ENCODE data around the gene SLX4IP.

The SLX4IP gene

DNA sequence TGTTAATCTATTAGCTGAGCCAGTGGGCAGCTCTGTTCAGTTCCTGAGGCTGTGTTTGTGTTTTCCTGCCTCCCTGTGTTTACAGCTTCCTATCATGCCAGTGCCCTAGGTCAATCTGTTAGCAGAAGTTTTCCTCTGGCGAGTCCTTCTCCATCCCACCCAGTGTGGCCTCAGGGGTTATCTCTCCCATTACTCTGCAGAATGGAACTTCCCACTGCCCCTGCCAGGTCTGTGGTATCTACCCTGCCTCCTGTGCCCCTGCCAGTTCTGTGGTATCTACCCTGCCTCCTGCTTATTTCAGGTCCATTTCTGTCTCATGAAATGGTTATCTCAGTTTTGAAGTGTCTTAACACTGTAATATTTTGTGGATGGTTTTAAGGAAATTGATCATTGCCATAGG lies 63.1 kb downstream of the SLX4IP start:
- no peak for DNase-seq

DNA sequence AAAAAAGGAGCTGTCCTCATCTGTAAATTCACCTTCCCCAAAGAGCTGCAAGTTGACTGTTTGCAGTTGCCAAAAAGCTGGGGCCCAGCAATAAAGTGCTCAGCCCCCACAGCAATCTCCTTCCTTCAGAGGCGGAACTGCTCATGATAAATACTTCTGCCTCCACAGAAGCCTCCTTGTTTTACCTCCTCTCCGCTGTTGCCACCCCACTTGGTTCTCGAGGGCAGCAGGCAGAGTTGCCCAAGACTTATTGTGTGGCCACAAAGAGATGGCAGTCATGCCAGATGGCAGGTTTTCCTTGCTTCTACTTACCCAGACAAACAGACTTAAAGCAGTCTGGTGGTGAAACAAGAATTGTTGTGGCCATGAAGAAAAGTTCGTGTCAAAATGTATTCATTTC lies 66.3 kb downstream of the SLX4IP start:
- DNase-seq = peak; percentile 54

DNA sequence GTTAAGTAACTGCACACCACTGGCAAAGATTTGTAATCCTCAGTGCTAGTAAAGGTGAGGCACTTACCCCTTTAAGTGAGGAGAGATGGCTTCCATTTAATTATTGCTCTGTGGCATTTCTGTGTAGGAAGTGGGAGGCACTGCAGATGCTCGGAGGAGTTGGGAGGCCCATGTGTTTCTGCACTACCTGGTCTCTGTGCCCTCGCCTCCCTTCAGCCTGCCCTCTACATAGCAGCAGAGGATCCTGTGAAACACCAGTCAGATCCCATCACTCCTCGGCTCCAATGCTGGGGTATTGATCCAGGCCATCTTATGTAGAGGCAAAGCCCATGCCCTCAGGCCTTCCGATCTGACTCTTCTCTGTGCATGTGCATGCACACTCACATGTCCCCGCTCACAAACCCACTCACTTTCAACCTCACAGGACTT lies 67.0 kb downstream of the SLX4IP start:
- DNase-seq = no peak

DNA sequence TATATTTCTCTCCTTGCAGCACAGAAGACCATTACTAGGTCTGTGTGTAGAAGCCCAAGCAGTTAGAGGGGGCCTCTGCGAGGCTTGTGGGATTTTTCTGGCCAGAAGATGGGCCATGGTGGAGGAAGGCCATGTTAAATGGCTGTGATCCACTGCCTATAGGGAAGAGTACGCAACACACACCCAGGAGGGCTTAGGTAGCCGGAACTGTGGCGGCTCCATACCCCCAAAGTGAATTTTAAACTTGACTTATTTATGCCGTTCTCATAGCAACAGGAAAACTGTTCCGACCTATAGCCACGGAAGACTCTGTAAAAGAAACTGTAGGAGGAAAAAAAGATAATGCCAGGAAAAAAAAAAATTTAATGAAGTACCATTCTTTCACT lies 69.5 kb downstream of the SLX4IP start:
- DNase-seq = peak; percentile 48

DNA sequence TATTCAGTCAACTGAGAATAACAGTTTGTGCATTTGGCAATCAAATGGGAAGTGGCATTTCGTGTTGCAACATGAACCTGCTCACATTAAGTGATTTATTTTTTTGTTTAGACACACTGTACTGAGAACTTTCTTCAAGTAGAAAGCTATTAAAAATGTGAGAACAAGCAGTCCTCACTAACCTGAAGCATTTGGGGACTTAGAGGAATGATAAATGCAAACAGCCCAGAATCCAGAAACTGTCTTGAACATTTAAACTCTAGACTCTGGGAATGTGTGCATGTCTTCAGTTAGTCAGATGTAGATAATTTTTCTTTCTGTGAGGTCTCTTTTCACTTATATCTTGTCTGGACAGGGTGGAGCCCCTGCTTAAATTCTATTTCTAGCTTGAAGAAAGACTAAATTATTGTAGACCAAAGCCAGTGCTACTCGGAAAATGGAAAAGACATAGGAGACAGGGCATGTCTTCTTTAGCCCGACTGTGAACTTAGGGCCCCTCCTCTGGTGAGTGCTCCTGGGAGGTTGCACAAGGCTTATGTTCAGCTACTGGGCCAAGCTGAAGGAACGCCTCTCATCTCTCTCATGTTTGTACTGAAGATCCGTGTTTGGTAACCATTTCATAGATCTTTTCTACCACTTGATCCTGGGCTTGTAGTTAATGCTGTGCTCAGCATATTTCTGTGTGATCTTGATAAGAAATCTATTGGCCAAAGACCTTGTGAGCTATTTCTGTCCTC lies 70.1 kb downstream of the SLX4IP start:
- DNase-seq = no peak

DNA sequence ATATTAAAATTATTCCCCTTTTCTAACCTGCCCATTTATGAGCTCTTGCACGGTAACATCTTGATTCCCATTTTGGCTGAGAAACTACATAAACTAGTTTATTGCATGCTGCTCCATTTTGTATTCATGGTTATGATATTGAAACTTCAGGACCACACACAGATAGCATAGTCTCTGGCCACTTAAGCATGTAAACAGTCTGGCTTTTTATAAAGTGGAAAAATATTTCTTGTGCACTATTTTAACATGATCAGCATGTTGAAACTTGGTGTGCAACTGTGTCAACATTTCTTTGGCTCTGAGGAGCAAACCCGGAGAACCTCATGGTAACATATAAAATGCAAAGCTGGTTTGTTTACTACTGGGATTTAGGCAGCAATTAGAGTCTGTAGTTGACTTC lies 70.7 kb downstream of the SLX4IP start:
- no peak for DNase-seq

DNA sequence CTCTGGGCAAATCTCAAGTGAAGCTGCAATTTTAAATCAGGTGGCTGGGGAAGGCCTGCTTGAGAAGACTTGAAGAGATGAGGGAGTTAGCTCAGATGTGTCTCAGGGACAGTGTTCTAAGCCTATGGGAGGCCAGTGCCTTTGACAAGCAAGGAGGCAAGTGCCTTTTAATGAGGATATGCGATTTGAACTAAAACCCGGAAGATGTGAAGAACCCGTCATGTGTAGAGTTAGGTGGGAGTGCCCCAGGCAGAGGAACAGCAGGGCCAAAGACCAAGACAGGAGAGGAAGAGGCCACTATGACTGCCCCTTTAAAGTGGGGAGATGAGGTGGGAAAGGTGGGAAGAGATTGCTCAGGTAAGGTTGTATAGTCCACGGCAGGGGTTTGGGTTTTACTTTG lies 71.9 kb downstream of the SLX4IP start:
- no peak for DNase-seq

DNA sequence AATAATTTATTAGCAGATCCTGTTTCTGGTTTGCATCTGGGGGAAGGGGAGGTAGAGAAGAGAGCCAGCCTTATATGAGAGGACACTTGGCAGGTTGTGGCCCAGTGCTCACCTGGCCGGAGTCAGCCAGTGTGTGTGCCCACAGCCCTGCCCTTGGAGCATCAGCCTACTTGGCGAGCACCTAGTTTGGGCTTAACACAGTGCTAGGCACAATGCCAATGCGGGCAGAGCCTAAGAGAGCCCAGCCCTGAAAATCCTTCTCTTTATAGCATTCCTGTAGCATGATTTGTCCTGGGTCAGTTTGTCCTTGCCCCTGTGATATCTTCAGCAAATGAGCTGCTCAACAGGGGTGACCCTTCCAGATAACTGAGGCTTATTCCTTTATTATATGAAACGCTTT lies 73.0 kb downstream of the SLX4IP start:
- no peak for DNase-seq

DNA sequence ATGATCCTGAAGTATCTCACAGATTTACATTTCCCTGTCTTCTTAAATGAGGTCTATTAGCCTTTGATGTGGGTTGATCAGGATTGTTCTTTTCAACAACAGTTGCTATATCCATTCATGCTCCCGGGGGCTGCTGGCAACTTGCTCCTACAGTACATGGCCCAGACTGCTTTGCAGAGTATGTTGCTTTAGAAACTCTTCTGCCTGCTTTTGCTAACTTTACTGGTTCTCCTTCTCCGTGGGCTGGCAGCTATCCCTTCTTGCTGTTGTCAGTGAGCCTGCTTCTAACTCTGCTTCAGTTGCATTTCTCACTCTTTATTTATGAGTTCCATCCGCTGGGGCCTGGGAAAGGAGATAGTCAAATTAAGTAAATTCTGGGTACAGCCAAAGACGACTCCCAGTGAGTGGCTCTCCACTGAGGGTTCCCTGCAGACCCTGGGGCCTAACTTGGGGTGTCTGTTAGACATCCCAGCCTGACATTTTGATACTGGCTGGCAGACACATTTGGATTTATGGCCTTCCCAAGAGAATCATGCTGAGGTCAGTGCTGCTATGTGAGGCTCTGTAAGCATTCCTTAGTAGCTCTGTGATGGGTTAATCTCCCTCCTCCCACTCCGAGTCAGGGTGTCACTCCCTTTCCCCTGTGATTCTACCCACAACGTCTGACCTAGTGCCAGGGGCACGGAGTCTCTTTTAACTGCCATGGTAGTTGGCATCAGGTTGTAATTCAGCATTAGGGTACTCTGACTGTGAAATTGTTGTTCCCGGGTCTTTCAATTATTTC lies 73.6 kb downstream of the SLX4IP start:
- no peak for DNase-seq

DNA sequence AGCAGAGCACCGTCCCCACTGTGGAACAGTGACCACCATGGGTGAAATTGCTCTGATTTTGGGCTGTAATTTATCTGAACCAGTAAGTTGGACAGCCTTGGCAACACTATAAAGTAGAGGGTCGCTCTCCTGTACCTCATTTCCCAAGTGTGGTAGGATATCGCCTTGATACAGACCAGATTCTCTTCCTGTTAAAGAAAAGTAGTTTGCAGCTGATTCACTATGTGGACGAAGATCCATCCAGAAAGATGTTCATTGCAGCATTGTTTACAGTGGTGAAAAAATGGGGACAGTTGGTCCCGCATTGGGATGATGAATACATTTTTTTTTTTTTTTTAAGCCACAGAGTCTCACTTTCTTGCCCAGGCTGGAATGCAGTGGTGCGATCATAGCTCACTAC lies 74.3 kb downstream of the SLX4IP start:
- no peak for DNase-seq

DNA sequence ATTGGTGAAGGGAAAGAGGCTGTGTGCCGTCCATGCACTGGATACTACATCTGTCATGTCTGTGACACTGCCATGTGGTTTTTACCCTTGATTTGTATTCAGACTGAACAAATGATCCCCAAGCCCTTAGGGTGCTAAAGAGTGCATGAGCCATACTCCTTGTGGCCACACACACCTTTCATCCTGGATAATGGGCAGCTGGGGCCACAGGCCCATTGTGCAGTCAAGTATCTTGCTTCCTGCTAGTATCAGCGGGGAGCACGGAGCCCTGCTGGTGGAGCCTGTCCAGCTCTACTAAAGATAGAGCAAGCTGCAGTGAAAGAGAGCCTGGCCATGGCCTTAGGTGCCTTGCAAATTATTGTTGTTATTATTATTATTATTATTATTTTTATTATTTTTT lies 75.1 kb downstream of the SLX4IP start:
- no peak for DNase-seq

DNA sequence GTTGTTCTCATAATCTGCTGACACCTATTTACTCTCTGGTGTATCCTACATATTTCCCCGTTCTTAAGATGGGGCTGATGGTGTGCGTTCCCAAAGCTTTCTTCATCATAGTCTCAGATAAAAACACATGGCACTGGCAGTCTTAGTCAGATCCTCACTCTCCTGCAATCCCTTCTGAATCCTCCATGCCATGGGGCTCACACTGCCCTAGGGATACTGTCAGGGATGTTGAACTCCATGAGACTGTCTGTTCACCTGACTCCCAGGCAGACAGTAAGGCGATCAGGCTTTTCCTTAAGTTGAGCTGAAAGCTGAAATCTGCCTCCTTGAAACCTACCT lies 76.0 kb downstream of the SLX4IP start:
- no peak for DNase-seq

DNA sequence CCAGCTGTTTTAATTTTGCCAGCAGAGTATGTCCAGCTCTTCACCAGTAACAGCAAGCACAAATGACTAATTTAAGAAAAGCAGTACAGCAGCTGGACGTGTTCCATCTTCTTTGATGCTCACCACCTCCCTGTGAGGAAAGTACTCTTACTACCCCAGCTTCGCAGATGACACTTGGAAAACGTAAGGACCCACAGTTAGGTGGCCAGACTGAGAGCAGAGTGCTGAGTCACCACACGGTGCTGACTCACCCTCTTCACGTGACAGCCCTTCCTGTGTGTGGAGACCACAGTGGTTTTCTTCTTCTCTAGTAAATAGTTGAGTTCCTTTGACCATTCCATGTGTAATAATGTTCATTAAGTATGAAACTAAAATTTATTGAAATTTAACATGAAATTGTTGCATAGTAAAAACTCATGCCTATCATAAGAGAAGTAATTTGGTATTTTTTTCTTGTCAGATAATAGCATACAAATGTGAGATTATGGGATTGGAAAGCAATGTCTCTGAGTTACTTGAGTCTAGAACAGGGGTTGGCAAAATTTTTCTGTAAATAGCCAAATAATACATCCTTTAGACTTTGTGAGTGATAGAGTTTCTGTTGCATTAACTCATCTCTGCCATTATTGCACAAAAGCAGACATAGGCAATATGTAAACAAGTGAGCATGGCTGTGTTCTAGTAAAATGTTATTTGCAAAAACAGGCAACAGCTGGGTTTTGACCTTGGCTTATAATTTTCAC lies 76.6 kb downstream of the SLX4IP start:
- DNase-seq = peak; percentile 77

DNA sequence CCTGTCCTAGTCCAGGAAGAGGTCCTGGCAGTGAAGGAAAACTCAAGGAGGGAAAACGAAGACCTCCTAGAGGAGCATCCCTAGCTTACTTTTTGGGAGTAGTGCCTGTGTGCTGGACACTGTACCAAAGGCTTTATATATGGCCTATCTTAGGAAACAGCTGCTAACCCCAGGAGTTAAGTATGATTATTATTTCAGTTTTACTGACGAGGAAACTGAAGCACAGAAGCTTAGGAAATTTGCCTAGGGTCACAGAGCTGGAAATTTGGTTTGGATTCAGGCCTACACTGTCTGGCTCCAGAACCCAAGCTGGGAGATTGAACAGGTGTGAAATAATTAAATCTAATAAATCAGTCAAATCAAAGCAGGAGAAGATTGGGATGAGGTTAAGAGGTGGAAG lies 78.0 kb downstream of the SLX4IP start:
- no peak for DNase-seq

DNA sequence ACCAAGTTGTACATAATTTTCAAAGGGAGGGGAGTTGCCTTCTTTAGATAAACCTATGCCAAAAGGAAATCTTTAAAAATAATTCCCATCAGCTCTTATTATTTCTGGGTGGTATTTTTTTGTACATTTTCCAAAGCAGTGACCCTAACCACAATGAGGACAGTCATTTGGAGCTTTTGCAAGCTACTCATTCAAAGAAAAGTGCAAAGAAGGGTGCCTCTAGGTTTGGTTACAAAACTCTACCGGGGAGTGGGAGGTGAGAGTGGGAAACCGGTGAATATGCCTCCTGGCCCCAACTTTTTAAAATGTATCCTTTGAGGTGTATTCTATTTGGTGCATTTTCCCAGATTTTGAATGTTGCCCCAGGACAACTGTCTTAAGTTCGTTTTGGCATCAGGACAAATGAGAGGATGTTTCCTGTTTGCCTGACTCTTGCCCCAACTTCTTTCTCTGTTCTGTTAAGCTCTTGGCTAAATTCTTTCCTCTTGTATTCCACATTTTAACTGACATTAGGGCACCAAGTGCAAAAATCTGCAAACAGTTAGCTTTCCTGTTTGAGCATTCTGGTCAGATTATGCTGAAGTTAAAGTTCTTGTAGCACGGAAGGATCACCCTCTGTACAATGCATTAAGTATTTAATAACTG lies 78.9 kb downstream of the SLX4IP start:
- DNase-seq = no peak

DNA sequence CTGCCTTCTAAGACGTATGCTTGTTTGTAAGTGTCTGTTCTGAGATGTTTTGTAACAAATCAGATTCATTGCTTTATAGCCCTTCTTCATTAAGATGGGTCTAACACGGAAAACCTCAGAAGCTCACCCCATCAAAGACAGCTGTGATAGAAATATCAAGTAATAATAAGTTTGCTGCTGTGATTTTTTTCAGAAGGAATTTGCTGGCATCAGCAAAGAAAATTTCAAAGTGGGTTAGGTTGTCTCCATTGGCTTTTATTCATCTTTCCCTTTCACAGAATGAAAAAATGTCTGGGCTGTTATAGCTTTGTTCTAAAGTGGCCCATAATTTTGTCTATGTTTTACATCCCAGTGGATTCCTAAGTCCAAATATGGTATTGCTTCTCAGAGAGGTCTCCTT lies 81.4 kb downstream of the SLX4IP start:
- no peak for DNase-seq

DNA sequence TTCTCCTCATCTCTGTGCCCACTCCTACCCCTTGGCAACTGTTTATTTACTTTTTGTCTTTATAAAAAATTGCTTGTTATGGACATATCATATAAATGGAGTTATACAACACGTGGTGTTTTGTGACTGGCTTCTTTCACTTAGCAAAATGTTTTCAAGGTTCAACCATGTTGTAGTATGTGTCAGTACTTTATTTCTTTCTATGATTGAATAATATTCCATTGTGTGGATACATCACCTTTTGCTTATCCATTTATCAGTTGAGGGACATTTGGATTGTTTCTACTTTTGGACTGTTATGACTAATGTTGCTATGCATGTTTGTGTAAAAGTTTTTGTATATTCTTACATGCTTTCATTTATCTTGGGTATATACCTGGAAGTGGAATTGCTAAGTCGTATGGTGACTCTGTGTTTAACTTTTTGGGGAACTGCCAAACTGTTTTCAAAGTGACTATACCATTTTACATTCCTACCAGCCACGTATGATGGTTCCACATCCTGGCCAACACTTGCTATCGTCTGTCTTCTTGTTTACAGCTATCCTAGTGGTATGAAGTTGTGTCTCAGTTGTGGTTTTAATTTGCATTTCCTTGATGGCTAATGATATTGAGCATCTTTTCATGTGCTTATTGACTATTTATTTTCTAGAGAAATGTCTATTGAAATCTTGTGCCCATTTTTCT lies 84.4 kb downstream of the SLX4IP start:
- DNase-seq = no peak

DNA sequence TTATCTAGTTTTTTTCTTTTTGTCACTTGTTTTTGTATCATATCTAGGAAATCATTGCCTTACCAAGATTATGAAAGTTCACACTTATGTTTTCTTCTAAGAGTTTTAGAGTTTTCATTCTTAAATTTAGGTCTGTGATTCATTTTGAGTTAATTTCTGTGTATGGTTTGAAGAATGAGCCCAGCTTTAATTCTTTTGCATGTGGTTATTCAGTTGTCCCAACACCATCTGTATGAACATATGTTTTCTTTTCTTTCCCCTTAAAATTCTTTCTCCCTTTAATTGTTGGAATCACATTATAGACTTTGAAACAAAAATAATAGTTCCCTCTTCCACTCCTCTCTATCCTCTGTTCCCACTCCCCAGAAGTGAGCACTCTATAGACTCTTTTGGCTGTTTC lies 85.4 kb downstream of the SLX4IP start:
- no peak for DNase-seq

DNA sequence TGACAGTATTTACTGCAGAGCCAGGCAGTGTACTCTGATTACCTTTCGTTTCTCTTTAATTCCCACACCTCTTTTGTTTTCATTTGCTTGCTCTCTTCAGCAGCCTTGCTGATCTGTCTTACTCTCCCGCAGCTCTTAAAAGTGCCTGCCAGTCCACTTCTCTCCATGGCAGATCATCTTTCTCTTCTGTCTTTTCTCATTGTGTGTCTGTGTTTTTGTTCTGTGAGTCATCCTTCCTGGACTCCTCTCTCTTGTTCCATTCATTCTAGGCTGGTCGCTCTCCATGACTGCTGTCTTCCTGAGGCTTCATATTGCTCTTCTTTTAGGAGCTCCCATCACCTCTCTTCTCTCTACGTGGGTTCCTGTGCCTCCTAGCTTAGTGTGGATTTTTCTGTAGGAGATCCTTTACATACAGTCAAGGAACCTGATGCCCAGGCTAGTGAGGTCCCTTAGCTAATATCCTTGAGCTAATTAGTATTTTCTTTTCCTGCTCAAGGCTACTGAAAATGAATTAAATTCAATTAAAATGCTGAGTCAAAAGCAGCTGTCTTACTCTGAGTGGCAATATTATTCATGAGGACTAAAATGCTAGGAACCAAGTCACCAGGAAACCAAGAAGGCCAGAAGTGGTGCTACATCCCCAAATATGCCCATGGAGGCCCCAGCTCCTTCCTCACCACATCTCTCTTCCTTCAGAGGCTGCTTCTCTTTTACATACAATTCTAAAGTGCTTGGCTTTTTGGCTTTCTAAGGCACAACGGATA lies 86.1 kb downstream of the SLX4IP start:
- DNase-seq = no peak

DNA sequence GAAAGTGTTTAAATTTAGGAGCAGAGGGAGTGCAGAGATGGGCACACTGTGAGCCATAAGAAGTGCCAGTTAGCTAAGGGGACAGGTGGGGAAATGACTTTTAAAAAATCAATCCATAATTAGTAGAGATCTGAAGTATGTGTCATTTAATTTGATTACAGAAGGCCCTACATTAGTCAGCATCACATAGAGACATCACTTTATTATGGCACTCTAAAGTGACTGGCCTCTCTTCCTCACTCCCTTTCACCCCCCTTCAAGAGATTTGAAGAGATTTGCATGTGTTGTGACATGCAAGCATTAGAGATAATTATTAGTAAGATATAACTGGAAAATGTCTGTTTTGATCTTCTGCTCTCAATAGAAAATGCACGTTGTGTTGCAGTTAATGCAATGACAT lies 86.7 kb downstream of the SLX4IP start:
- no peak for DNase-seq

DNA sequence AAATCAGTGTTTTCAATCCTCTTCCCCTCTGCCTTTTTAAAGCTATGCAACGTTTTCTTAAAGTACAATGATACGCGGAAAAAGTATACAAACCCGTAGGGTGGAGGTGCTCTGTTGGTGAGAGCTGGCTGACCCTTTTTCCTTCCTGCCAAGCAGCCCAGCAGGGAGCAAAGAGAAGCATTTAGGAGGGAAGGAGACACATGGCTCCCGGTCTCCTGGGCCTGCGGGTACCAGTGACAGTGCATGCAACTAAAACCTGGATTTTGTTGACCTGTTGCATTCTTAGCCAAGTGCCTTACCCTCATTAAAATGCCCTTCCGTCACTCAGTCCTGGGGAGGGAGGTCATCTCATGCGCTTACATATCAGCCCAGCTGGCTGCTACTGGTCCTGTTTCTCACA lies 87.2 kb downstream of the SLX4IP start:
- no peak for DNase-seq

DNA sequence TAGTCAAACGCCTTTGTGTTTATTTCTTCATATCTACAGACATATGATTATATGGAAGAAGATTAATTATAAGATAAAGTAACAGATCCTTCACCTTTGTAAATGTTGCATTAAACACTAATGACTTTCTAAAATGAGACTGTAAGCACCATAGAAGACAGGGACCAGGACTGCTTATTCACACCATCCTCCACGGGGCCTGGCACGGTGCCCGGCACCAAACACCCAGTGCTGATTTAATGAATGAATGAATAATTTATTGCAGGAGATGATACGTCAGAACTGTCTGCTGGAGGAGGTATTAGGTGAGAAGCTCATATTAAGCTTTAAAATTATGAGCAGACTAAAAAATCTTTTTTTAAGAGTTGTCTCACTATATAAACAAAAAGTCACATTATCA lies 88.3 kb downstream of the SLX4IP start:
- DNase-seq = no peak
